Limb (tissue), 2 donors: ENCODE data around the gene CXXC1.
"Not testable (repeated sequence)": the region's sequence is repeated elsewhere in the genome, so short reads cannot be mapped to it uniquely, and the experiment has no call there.

Source experiments
- DNase-seq, 2 donors: peaks; one replicate each; pipeline ENCODE4 v3.0.0-alpha.2; 2016; ENCODE audit errors: extremely low spot score in 2 of 2

Gene CXXC1

GRCh38 chr18:50287441-50288347 lies at the start of gene CXXC1:
Gene CXXC1 (minus strand): TSS chr18:50287692. CDS start chr18:50287589, 103 bp downstream.
- peak; percentile 99 for DNase-seq

GRCh38 chr18:50334546-50335152 lies 47.2 kb upstream of the CXXC1 start:
- no peak for DNase-seq

- DNase-seq, result no peak
Measured at GRCh38 chr18:50331691-50332090, 44.2 kb upstream of the CXXC1 start.

GRCh38 chr18:50330176-50330575 lies 42.7 kb upstream of the CXXC1 start:
- DNase-seq, result no peak

- DNase-seq, result no peak
Measured at GRCh38 chr18:50327983-50328382, 40.5 kb upstream of the CXXC1 start.

- no peak for DNase-seq
Measured at GRCh38 chr18:50320719-50321118, 33.2 kb upstream of the CXXC1 start.

GRCh38 chr18:50315100-50315871 lies 27.8 kb upstream of the CXXC1 start:
- no peak for DNase-seq

- no peak for DNase-seq
Measured at GRCh38 chr18:50313873-50314460, 26.5 kb upstream of the CXXC1 start.

GRCh38 chr18:50313031-50313607 lies 25.6 kb upstream of the CXXC1 start:
- DNase-seq, result no peak

- no peak for DNase-seq
Measured at GRCh38 chr18:50312296-50313030, 25.0 kb upstream of the CXXC1 start.

- DNase-seq, result no peak
Measured at GRCh38 chr18:50311650-50312049, 24.2 kb upstream of the CXXC1 start.

- DNase-seq, result no peak
Measured at GRCh38 chr18:50310080-50310479, 22.6 kb upstream of the CXXC1 start.

- not testable (repeated sequence) for DNase-seq
Measured at GRCh38 chr18:50308851-50309250, 21.4 kb upstream of the CXXC1 start.

- DNase-seq, result peak; percentile 87 to 89
Measured at GRCh38 chr18:50307738-50308470, 20.4 kb upstream of the CXXC1 start.

GRCh38 chr18:50307400-50307737 lies 19.9 kb upstream of the CXXC1 start:
- DNase-seq, result no peak

- DNase-seq, result no peak
Measured at GRCh38 chr18:50306944-50307343, 19.5 kb upstream of the CXXC1 start.

- DNase-seq, result no peak
Measured at GRCh38 chr18:50301074-50301473, 13.6 kb upstream of the CXXC1 start.

GRCh38 chr18:50299626-50300388 lies 12.3 kb upstream of the CXXC1 start:
- no peak for DNase-seq
